MM.1S (cell line): Measurements from ENCODE around the gene EEF1AKMT1.

Source experiments
- CTCF ChIP-seq: fragments of 300-600 bp; sonication (generic); IDR thresholded peaks from 2 replicates; pipeline ENCODE4 v1.5.1; 2016; ENCODE audit warnings: antibody characterized with exemption, low read length, mixed read lengths
- EZH2 ChIP-seq: fragments of 300-600 bp; sonication (generic); optimal IDR thresholded peaks from 2 replicates; pipeline ENCODE3; 2017; ENCODE audit warnings: low read depth, mild to moderate bottlenecking, antibody characterized with exemption, low read length, mixed read lengths
- EZH2phosphoT487 ChIP-seq: fragments of 300-600 bp; sonication (generic); IDR thresholded peaks from 2 replicates; pipeline ENCODE4 v1.6.1; 2018; ENCODE audit warnings: antibody characterized with exemption, low read length

GRCh38 chr13:20796791-20797508 lies 23.2 kb upstream of the EEF1AKMT1 start:
- no peak for TF ChIP-seq EZH2
- TF ChIP-seq EZH2phosphoT487 = no peak
- TF ChIP-seq CTCF = no peak
